Measurements from ENCODE around the gene RLN2.
A peak's percentile ranks its signal among the peaks of the same experiment; 100 is the strongest.

Gene RLN2

DNA sequence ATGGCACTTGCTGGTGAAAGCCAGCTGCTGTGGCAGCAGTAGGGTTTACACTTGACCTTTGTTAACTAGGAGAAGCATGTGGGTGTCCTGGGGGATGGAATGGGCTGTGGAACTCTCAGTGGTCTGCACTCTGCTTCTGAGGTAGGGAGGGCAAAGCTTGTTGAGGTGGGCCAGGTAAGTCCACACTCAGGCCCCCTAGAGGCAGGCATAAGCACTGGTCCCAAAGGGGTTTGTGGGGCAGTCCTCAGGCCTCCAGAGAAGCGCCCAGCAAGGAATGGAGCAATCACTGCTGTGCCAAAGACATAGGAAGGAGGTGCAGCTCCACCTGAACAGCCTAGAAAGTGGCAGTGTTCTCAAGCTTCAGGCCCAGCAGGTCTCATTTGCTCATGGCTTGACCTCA lies 38.6 kb downstream of the RLN2 start:
- no peak for DNase-seq (ENCODE audit: low spot score)

DNA sequence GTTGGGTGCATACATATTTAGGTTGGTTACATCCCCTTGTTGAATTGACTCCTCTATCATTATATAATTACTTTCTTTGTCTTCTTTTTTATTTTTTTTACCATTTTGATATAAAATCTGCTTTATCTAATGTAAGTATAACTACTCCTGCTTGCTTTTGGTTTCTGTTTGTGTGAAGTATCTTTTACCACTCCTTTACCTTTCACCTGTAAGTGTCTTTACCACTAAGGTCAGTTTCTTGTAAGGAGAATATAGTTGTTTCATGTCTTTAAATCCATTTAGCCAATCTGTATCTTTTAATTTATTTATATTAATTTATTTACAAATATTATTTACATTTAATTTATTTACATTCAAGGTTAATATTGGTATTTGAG lies 40.3 kb downstream of the RLN2 start:
- DNase-seq (ENCODE audit: low spot score), result no peak

DNA sequence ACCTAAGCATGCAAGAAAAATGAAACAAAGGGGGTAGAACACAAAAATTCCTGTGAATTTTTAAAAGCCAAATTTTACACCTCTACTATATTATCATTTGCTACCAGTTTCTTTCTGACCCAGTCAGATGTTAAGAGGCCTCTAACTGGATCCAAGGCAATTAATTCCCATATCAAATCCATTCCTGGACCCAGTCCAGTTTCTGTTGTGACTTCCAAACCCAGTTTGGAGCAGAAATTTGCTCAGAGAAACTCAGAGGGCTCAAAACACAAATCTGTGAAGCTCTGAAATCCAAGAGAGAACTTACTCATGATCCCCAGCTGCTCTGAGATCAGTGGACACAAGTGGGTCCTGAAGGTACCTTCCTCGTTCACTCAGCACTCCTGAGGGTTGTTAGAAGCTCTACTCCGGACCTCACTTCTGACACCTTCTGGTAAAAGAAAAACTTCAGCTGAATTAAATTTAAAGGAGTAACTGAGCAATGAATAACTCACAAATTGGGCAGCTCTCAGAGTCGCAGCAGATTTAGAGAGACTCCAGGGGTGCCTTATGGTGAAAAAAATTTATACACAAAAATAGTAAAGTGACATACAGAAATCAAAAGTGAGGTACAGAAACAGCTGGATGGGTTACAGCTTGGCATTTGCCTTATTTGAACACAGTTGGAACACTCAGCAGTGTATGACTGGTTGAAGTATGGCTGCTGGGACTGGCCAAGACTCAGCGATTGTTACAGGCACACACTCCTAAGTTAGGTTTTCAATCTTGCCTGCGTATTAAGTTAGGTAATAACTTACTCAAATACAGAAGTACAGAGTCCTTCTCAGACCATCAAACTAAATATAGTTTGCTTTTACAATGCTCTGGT lies 40.9 kb downstream of the RLN2 start:
- peak; percentile 12 for DNase-seq (ENCODE audit: low spot score)
